ENCODE measurements around the gene ILF2.

Gene ILF2

DNA sequence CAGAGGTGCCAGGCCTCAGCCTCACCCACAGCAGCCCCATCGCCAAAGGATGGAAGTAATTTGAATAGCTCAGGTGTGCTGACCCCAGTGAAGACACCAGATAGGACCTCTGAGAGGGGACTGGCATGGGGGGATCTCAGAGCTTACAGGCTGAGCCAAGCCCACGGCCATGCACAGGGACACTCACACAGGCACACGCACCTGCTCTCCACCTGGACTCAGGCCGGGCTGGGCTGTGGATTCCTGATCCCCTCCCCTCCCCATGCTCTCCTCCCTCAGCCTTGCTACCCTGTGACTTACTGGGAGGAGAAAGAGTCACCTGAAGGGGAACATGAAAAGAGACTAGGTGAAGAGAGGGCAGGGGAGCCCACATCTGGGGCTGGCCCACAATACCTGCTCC, 22.7 kb upstream of the ILF2 start:
- FAIRE-seq (no peak), DNase-seq (ENCODE audit: insufficient read length) (no peak)
- TF ChIP-seq POLR2A (IDR thresholded peaks at IDR 0.05; ENCODE audit: low read depth, low read length) (no peak), POLR2AphosphoS5 (IDR thresholded peaks at IDR 0.05; ENCODE audit: low read depth, low read length) (no peak), TAF1 (IDR thresholded peaks at IDR 0.05; ENCODE audit: borderline replicate concordance, low read depth, low read length) (no peak)

DNA sequence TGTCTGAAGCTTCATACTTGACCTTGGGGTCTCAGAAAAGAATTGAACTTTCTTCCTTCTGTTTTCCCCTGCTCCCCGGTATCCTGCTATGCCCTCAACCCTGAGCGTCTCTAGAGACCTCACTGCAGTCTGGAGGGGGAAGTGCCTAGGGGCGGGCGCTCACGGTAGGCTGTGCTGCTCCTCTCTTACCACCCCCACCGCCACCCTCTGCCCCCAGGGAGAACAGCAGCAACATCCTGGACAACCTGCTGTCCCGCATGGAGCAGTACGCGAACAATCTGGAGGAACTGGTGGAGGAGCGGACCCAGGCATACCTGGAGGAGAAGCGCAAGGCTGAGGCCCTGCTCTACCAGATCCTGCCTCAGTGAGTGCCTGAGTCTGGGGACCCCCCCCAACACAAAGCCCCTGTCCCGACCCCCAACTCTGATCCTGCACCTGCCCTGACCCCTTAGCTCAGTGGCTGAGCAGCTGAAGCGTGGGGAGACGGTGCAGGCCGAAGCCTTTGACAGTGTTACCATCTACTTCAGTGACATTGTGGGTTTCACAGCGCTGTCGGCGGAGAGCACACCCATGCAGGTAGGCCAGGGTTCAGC, 18.0 kb upstream of the ILF2 start:
- TF ChIP-seq POLR2AphosphoS5 (IDR thresholded peaks at IDR 0.05; ENCODE audit: low read depth, low read length) = no peak
- no peak for TF ChIP-seq POLR2A (IDR thresholded peaks at IDR 0.05; ENCODE audit: low read depth, low read length)
- TF ChIP-seq TAF1 (IDR thresholded peaks at IDR 0.05; ENCODE audit: borderline replicate concordance, low read depth, low read length) = no peak
- peak; percentile 5 for DNase-seq (ENCODE audit: insufficient read length)
- FAIRE-seq = no peak

DNA sequence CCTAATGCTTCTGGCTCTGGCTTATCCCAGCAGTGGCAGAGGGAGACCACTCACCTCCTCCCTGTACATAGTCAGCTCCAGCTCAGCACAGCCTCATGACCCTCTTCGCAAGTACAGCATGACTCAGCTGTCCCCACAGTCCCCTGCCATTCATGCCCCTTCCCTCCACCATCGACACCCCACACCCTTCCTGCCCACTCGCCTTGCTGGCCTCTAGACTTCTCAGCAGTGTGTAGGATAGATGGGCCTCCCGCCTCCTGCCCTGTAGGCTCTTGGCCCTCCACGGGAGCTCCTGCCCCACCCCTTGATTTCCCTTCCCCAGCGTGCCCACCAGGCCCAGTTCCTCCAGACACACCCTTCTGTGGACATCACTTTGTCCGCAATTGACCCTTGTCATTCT, 17.5 kb upstream of the ILF2 start:
- TF ChIP-seq POLR2AphosphoS5 (IDR thresholded peaks at IDR 0.05; ENCODE audit: low read depth, low read length) = no peak
- no peak for TF ChIP-seq TAF1 (IDR thresholded peaks at IDR 0.05; ENCODE audit: borderline replicate concordance, low read depth, low read length)
- TF ChIP-seq POLR2A (IDR thresholded peaks at IDR 0.05; ENCODE audit: low read depth, low read length) = no peak
- FAIRE-seq (no peak), DNase-seq (ENCODE audit: insufficient read length) (peak; percentile 5)

- TF ChIP-seq POLR2AphosphoS5 (IDR thresholded peaks at IDR 0.05; ENCODE audit: low read depth, low read length) (no peak), TAF1 (IDR thresholded peaks at IDR 0.05; ENCODE audit: borderline replicate concordance, low read depth, low read length) (no peak), POLR2A (IDR thresholded peaks at IDR 0.05; ENCODE audit: low read depth, low read length) (no peak)
- no peak for FAIRE-seq
Observed at GRCh38 chr1:153687346-153688125, 16.7 kb upstream of the ILF2 start.

GRCh38 chr1:153685544-153686340, 14.9 kb upstream of the ILF2 start:
- FAIRE-seq (no peak), DNase-seq (ENCODE audit: insufficient read length) (no peak)
- TF ChIP-seq POLR2A (IDR thresholded peaks at IDR 0.05; ENCODE audit: low read depth, low read length) = no peak
- no peak for TF ChIP-seq TAF1 (IDR thresholded peaks at IDR 0.05; ENCODE audit: borderline replicate concordance, low read depth, low read length)
- no peak for TF ChIP-seq POLR2AphosphoS5 (IDR thresholded peaks at IDR 0.05; ENCODE audit: low read depth, low read length)

More at GRCh38 chr1:153687346-153688125, 16.7 kb upstream of the ILF2 start:
- no peak for DNase-seq (ENCODE audit: insufficient read length)

- TF ChIP-seq POLR2AphosphoS5 (IDR thresholded peaks at IDR 0.05; ENCODE audit: low read depth, low read length) (no peak), TAF1 (IDR thresholded peaks at IDR 0.05; ENCODE audit: borderline replicate concordance, low read depth, low read length) (no peak)
- FAIRE-seq (no peak), DNase-seq (ENCODE audit: insufficient read length) (no peak)
Observed at GRCh38 chr1:153684892-153685291, 14.1 kb upstream of the ILF2 start.

DNA sequence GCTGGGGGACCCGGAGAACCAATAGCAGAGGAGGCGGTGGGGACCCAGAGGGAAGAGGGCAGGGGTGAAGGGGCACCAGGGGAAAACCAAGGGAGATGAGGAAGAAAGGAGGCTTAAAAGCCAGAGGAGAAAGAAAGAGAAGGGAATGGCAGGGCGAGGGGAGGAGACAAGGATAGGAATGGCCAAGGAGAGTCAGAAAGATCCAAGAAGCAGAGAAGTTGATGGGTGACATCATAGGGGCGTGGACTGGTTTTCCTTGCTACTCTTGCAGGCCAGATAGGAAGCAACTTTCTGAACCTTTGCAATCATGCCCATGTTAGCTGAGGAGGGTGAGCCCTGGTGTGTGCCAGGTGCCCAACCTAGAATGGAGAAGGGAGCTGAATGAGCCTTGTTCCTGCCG, 13.1 kb upstream of the ILF2 start:
- no peak for DNase-seq (ENCODE audit: insufficient read length)
- TF ChIP-seq POLR2AphosphoS5 (IDR thresholded peaks at IDR 0.05; ENCODE audit: low read depth, low read length) = no peak
- no peak for TF ChIP-seq TAF1 (IDR thresholded peaks at IDR 0.05; ENCODE audit: borderline replicate concordance, low read depth, low read length)
- no peak for TF ChIP-seq POLR2A (IDR thresholded peaks at IDR 0.05; ENCODE audit: low read depth, low read length)
- no peak for FAIRE-seq

DNA sequence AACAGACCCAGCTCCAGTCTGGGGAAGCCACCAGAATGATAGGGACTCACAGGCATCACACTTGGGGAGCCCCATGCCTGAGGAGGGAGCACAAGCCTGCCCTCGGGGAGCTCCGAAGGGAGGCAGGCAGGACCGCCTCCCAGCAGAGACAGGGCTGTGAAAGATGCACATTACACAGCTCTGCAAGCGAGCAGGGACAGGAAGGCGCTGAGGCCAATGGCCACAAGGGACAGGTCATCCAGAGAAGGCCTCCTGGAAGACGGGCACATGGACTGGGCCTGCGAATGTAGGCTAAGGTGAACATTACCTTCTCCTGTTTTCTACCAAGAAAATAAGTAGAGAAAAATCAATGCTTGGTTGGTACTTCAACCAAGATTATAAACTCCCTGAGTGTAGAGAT, 11.9 kb upstream of the ILF2 start:
- DNase-seq (ENCODE audit: insufficient read length) (no peak), FAIRE-seq (no peak)
- TF ChIP-seq POLR2A (IDR thresholded peaks at IDR 0.05; ENCODE audit: low read depth, low read length) = no peak
- TF ChIP-seq TAF1 (IDR thresholded peaks at IDR 0.05; ENCODE audit: borderline replicate concordance, low read depth, low read length) = no peak
- TF ChIP-seq POLR2AphosphoS5 (IDR thresholded peaks at IDR 0.05; ENCODE audit: low read depth, low read length) = no peak

- DNase-seq (ENCODE audit: insufficient read length) (no peak), FAIRE-seq (no peak)
- no peak for TF ChIP-seq POLR2AphosphoS5 (IDR thresholded peaks at IDR 0.05; ENCODE audit: low read depth, low read length)
- TF ChIP-seq TAF1 (IDR thresholded peaks at IDR 0.05; ENCODE audit: borderline replicate concordance, low read depth, low read length) = no peak
- TF ChIP-seq POLR2A (IDR thresholded peaks at IDR 0.05; ENCODE audit: low read depth, low read length) = no peak
Observed at GRCh38 chr1:153680120-153680403, 9.3 kb upstream of the ILF2 start.

DNA sequence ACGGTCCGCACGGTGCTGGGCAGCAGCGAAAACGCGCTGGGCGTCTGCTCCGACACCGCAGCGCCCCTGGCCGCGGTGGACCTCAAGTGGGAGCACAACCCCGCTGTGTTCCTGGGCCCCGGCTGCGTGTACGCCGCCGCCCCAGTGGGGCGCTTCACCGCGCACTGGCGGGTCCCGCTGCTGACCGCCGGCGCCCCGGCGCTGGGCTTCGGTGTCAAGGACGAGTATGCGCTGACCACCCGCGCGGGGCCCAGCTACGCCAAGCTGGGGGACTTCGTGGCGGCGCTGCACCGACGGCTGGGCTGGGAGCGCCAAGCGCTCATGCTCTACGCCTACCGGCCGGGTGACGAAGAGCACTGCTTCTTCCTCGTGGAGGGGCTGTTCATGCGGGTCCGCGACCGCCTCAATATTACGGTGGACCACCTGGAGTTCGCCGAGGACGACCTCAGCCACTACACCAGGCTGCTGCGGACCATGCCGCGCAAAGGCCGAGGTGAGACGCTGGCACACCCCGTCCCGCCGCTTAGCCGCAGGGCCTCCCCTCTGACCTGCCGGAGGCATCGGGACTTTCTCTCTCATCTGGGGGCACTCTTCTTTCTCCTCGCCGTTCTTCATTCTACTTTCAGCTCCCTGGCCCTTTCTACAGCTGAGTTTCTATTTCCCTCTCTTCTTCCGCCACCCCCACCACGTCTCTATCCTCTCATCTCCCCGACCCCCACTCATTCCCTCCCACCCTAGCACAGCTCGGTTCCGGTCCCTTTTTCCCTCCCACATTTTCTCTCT, 8.7 kb upstream of the ILF2 start:
- FAIRE-seq (no peak), DNase-seq (ENCODE audit: insufficient read length) (no peak)
- TF ChIP-seq POLR2AphosphoS5 (IDR thresholded peaks at IDR 0.05; ENCODE audit: low read depth, low read length) = no peak
- no peak for TF ChIP-seq POLR2A (IDR thresholded peaks at IDR 0.05; ENCODE audit: low read depth, low read length)
- TF ChIP-seq TAF1 (IDR thresholded peaks at IDR 0.05; ENCODE audit: borderline replicate concordance, low read depth, low read length) = no peak

Data from GM12892 (cell line).